Stimulated activated CD4-positive, alpha-beta T cell treated with anti-CD3 and anti-CD28 coated beads, TNF-alpha, amount 100 ng/mL, for 4 hours (primary cell): ENCODE results near the gene MAPT.
"Not testable (repeated sequence)": the region's sequence is repeated elsewhere in the genome, so short reads cannot be mapped to it uniquely, and the experiment has no call there.

ENCODE experiments used
- DNase-seq, 3 experiments: peaks; one replicate each; pipeline ENCODE4 v3.0.0-alpha.2; 2020; ENCODE audit warnings: low read depth in 3 of 3

Gene MAPT

DNA sequence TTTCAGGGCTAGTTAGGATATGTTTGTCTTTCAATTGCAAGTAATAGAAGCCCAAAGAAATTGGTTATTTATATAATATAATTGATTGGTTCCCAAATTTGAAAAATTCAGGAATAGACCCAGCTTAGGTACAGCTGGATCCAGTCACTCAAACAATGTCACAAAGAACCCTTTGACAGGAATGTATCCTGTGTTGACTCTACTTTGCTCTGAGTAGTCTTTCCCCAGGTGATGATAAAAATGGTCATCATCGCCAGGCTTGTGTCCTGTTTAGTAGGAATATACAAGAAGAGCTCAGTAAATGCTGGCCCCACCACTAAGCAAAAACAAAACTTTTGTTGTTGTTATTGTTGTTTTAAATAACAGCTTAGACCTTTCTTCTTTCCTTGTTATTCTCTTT is 35.0 kb downstream of the MAPT start:
- no peak for DNase-seq

- no peak for DNase-seq
These were observed 36.1 kb downstream of the MAPT start for GRCh38 chr17:45930420-45930951.

DNA sequence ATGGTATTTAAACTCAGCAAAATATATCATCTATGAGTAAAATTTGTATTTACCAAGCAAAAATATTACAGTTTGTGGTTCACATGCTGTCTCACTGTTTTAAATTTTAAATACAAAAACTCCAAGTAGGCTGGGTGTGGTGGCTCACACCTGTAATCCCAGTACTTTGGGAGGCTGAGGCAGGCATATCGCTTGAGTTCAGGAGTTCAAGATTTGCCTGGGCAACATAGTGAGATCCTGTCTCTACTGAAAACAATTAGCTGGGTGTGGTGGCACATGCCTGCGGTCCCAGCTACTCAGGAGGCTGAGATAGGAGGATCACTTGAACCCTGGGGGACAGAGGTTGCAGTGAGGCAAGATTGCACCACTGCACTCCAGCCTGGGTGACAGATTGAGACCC is 37.3 kb downstream of the MAPT start:
- no peak for DNase-seq

DNA sequence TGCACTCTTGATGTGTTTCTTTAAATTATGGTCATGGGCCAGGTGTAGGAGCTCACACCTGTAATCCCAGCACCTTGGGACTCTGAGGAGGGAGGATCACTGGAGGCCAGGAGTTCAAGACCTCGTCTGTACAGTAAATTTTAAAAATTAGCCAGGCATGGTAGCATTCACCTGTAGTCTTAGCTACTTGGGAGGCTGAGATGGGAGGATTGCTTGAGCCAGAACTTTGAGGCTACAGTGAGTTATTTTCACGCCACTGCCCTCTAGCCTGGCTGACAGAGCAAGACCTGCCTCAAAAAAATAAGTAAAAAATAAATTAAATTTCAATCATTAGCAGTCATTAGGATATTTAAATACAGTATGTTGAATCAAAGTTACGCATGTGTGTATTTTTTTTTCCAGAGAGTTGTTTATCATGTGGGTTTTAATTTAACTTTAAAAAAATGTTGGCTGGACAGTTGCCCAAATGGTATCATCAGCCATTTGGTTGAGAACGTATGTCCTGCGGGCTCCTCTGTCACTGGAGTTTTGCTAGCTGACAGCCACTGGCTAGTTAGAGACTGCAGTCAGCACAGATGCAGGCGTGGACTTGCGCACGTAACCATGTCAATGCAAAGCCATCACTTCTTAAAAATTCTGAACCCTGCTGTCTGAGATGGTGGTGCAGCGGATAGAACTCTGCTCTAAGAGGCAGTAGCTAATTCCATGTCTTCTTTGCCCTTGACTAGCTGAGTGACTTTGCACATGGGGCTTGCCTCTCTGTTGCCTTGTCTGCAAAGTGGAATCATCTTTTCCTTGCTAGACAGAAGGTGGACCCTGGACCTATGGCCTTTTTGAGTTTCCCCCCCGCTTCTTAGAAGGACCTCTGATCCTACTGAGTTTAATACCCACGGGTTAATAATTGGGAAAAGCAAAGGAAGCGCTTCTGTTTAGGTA is 40.0 kb downstream of the MAPT start:
- DNase-seq: no peak

DNA sequence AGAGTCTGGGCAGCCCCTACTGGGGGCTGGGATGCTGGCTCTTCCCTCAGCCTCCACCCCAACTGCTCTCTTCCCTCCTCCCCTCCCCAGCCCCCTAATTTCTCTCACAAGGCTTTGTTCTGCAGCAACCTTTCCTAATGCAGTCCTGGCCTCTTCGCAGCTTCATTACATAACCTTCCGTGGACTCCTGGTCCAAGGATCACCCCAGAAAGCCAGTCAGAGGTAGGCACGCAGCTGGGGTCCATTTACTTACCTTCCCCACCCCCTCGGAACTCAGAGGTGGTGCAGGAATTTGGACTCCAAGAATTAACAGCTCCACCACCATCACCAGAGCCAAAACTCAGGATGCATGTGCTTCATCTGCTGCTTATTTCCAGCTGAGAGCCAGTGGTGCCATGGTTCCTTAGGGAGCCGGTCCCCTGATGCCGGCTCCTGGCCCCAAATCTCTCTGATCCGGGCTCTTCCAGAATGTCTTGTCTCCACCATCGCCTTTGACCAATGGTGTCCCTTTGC is 40.9 kb downstream of the MAPT start:
- DNase-seq: no peak

GRCh38 chr17:45935710-45936509 is 41.6 kb downstream of the MAPT start:
- DNase-seq: no peak

DNA sequence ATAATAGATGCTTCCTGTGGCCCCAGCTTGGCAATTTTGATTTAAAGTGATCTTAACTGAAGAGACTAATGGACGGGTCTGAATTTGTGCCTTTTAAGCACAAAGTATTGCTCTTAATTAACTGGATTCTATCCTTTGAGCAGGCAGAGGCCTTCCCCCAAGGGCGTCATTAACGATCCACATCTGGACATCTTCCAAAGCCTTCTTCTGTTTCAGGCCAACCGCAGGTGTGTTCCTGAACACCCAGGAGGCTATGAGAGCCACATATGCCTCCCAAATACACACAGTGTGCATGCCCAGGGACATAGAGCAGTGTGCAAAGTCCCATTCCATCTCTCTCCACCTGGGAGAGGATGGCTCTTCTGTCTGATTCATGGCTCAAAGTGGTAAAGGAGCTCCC is 42.3 kb downstream of the MAPT start:
- no peak for DNase-seq

DNA sequence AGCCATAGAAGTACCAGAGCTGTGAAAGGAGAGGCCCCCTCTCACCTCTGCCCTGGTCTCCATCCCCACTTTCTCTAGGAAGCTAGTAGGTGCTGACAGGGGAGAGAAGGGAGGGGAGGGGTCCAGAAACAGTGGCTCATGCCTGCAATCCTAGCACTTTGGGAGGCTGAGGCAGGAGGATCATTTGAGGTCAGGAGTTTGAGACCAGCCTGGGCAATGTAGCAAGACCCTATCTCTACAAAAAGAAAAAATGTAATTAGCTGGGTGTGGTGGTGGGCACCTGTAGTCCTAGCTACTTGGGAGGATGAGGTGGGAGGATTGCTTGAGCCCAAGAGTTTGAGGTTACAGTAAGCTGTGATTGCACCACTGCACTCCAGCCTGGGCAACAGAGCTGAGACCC is 42.8 kb downstream of the MAPT start:
- DNase-seq: not testable (repeated sequence)

- DNase-seq: no peak
These were observed 45.0 kb downstream of the MAPT start for GRCh38 chr17:45939395-45939794.

GRCh38 chr17:45940293-45940692 is 45.9 kb downstream of the MAPT start:
- DNase-seq: no peak

DNA sequence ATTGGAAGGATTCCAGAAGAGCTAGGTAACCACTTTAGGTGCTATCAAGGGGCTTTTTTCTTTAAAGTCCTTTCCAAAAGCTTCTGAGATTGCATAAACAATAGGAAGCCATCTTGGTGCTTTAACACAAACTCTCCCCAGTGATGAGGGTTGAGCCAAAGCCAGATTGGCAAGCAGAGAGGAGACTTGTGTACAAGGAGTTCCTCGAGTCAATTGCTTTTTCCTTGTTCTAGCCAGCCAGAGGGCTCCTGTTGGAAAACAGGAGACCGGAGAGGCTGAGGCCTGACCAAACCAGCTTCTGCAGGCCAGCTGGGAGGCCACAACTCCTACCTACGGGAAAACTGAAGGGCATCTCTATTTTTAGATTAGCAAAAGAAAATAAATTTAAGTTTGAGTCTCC is 46.5 kb downstream of the MAPT start:
- DNase-seq: no peak

GRCh38 chr17:45941395-45941794 is 47.0 kb downstream of the MAPT start:
- DNase-seq: no peak

DNA sequence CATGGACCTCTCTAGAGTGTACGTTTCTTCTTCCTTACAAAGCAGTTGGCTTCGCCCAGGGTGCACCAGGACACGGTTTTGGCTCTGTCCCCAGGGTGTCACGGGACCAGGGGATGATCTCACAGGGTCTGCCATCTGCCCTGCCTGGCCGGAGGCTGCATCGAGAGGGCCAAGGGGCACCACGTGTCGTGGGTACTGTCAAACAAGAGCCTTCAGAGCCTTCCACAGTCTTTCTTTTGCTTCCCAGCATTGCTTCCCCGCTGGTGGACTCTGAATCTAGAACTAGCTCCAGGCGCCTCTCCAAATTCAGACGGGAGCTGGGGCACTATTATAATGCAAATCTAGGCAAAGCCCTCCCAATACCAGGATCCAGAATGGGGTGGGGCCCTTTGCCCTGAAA is 47.9 kb downstream of the MAPT start:
- no peak for DNase-seq

GRCh38 chr17:45946841-45947256 is 52.5 kb downstream of the MAPT start:
- DNase-seq: no peak

DNA sequence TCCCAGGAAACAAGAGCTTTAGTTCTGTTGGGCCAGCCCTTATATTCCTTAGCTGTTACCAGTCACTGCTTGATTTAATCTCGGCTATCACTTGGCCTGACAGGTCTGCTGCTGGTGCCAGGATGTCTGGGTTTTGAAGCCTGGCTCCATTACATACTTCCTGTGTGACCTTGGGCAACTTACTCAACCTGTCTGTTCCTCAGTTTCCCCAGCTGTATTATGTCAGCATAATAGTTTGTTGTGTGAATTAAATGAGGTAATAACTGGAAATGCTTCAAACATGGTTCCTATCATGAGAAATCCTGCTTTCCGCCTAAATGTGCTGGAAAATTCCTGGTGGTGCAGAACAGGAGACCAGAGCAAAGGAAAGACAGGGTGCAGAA is 54.1 kb downstream of the MAPT start:
- no peak for DNase-seq

DNA sequence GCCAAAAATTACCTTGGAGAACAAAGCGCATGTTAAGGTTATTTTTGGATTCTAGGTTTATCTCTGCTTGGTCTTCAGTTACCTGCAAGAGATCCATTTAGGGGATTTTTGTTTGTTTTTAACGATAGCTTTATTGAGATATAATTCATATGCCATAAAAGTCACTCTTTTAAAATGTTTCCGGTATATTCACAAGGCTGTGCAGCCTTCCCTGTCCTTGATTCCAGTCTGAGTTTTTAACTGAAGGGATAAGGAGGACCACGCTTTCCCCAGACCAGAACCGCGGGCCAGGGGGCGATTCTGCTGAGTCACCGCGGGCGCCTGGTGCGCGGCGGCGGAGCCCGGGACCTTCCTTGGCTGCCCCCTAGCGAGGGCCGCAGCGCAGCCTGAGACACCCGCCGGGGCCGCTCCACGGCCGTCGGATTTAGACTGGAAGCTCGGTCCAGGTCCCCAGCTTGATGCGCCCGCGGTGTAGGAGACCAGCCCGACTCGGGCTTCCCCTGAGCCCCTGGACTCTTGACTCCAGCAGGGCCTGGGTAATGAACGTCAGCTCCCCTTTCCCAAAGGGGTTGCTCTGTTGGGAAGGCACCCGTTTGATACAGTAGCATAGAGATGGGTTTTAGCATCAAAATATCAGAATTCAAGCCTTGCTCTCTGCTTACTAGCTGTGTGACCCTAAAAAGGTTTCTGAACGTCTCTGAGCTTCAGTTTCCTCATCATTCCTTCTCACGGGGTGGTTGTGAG is 54.7 kb downstream of the MAPT start:
- DNase-seq: peak; percentile 15 to 58 (median 37)

GRCh38 chr17:45949755-45950320 is 55.5 kb downstream of the MAPT start:
- DNase-seq: no peak

GRCh38 chr17:45950888-45951287 is 56.5 kb downstream of the MAPT start:
- no peak for DNase-seq

DNA sequence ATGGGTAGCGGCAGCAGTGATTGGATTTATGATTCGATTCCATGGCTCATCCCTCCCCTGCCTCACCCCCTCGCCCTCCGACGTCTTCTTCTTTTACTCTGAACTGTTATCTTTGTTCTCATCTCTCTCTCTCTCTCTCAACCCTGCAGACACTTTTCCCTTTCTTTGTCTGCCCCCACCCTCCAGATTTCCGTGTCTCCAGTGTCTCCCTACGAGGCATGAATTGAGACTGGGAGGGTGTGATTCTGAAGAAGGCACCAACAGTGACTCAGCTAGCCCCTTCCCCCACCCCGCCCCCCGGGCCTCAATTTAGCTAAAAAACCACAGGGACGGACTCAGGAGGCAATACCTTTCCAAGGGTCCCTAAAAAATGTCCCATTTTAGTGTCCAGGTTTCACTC is 57.0 kb downstream of the MAPT start:
- no peak for DNase-seq

- DNase-seq: no peak
These were observed 57.6 kb downstream of the MAPT start for GRCh38 chr17:45951941-45952340.

DNA sequence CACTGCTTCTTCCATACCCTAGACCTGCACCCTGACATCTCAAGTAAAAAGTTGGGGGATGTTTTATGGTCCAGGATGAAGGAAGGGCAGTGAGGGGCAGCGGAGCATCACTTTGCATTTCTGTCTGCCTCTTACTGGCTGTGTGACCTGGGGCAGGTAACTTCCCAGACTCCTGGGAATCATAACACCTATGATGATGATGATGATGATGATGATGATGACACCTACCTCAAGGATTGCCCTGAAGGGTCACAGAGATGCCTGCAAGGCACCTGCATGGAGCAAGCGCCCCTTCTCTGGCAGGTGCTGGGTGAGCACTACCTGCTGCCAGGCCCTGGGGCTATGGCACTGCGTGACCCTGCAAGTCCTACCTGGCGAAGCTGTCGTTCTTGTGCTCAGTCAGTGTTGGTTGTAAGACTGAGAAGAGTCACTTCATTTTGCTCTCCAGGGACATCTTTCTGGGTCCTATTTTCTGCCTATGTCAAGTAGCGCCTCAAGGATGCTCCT is 58.5 kb downstream of the MAPT start:
- DNase-seq: no peak
